ENCODE measurements around the gene MPEG1. TPM values are rescaled to one million over a fixed set of nuclear protein-coding genes. Genes with fewer than 3 reads are reported as not detected.

MPEG1 gene
- total and polyA plus RNA-seq, 11 donors = 1.4 to 78.6 (median 6.4) TPM

GRCh38 chr11:59181746-59182456 is 30.8 kb downstream of the MPEG1 start:
- peaks cover 0 to 14% (median 5%) of the 10 kb centered on the region in 9 donors for H3K36me3 ChIP-seq
- WGBS, 4 donors = 94 to 98% (median 96%) methylated on average over 11 to 33 of the region's 33 CpGs
- peaks cover 0 to 26% (median 2%) of the 10 kb centered on the region in 12 donors for H3K4me1 ChIP-seq
- H3K9me3 ChIP-seq = peaks cover 0 to 9% (median 2%) of the 10 kb centered on the region in 12 donors
- DNase-seq (peak in 1 of 5 donors; percentile 49), ATAC-seq (no peak)
- no peak overlapping the region for H3K27ac ChIP-seq
- H3K27me3 ChIP-seq = no peaks in the 10 kb centered on the region
- intact Hi-C loops (cut with DNase I) = no loop called here
- TF ChIP-seq CTCF (IDR thresholded peaks at IDR 0.05) (no peak), POLR2A (IDR thresholded peaks at IDR 0.05) (no peak)
- no peak overlapping the region for H3K4me3 ChIP-seq

GRCh38 chr11:59180907-59181306 is 31.8 kb downstream of the MPEG1 start:
- intact Hi-C loops (cut with DNase I) = no loop called here
- ATAC-seq (no peak), DNase-seq (no peak)
- no peak overlapping the region for H3K4me3 ChIP-seq
- 89 to 96% (median 94%) methylated on average over 2 of the region's 2 CpGs for WGBS, 4 donors
- no peak overlapping the region for H3K27ac ChIP-seq
- peaks cover 0 to 14% (median 5%) of the 10 kb centered on the region in 9 donors for H3K36me3 ChIP-seq
- H3K9me3 ChIP-seq = peaks cover 0 to 9% (median 2%) of the 10 kb centered on the region in 12 donors
- no peak for TF ChIP-seq CTCF (IDR thresholded peaks at IDR 0.05)
- no peak for TF ChIP-seq POLR2A (IDR thresholded peaks at IDR 0.05)
- H3K4me1 ChIP-seq = peaks cover 0 to 16% (median 2%) of the 10 kb centered on the region in 12 donors
- H3K27me3 ChIP-seq = no peaks in the 10 kb centered on the region

- Histone ChIP-seq H3K36me3 (peaks cover 0 to 14% (median 5%) of the 10 kb centered on the region in 9 donors), H3K4me3 (no peak overlapping the region), H3K27me3 (no peaks in the 10 kb centered on the region), H3K4me1 (peaks cover 0 to 10% (median under 1%) of the 10 kb centered on the region in 12 donors), H3K27ac (no peak overlapping the region), H3K9me3 (peaks cover 0 to 9% (median 2%) of the 10 kb centered on the region in 12 donors)
- DNase-seq (no peak), ATAC-seq (no peak)
- no peak for TF ChIP-seq POLR2A (IDR thresholded peaks at IDR 0.05)
- no peak for TF ChIP-seq CTCF (IDR thresholded peaks at IDR 0.05)
- intact Hi-C loops (cut with DNase I) = no loop called here
- WGBS, 4 donors = 56 to 78% (median 63%) methylated on average over 2 of the region's 2 CpGs
Observed at GRCh38 chr11:59180168-59180776, 32.5 kb downstream of the MPEG1 start.

- Histone ChIP-seq H3K36me3 (peaks cover 0 to 14% (median 5%) of the 10 kb centered on the region in 9 donors), H3K27me3 (no peaks in the 10 kb centered on the region), H3K4me3 (no peak overlapping the region), H3K9me3 (peaks cover 0 to 9% (median 2%) of the 10 kb centered on the region in 12 donors), H3K4me1 (peaks cover 0 to 9% (median 0%) of the 10 kb centered on the region in 12 donors), H3K27ac (no peak overlapping the region)
- 78 to 86% (median 83%) methylated on average over 2 of the region's 2 CpGs for WGBS, 4 donors
- ATAC-seq (no peak), DNase-seq (no peak)
- TF ChIP-seq POLR2A (IDR thresholded peaks at IDR 0.05) (no peak), CTCF (IDR thresholded peaks at IDR 0.05) (no peak)
- intact Hi-C loops (cut with DNase I) = loop anchor here in 2 of 10 donors (10.0 kb wide), 2 partner anchors 246 to 256 kb away; partner anchors contain the start of genes OR5A1 (in 1 of the 2) and OR5A2 (in 1 of the 2)
Observed at GRCh38 chr11:59179121-59179520, 33.6 kb downstream of the MPEG1 start.
